ENCODE data around the gene HOXA4. TPM values are rescaled to one million over a fixed set of nuclear protein-coding genes. Genes with fewer than 3 reads are reported as not detected.

Gene HOXA4
- total RNA-seq, 1 experiment from 2014 or later, result 2.3 TPM

GRCh38 chr7:27147199-27148030 is 16.9 kb upstream of the HOXA4 start, which contains the start of gene HOXA6:
HOXA6 (minus strand) TSS chr7:27147774; CDS start chr7:27147749, 25 bp downstream.
- ATAC-seq, result peak; percentile 1; the same call in 1 of the 2 replicates
- Histone ChIP-seq H3K4me1 (ENCODE audit: insufficient read depth, low read length) (peaks cover 21% of the 10 kb centered on the region), H3K27ac (ENCODE audit: low read length) (peak within 1 kb of the TSS; percentile 84)

GRCh38 chr7:27146491-27147198 is 16.1 kb upstream of the HOXA4 start:
- Histone ChIP-seq H3K9me2 (replicated peaks; ENCODE audit: low read length) (no peaks in the 10 kb centered on the region), H3K4me2 (ENCODE audit: low read length) (peak overlapping the region; percentile 92), H3K79me2 (ENCODE audit: low read length) (peaks cover 56% of the 10 kb centered on the region), H3K27me3 (ENCODE audit: low read length) (no peaks in the 10 kb centered on the region), H4K20me1 (ENCODE audit: low read length) (no peaks in the 10 kb centered on the region), H3K9me3 (ENCODE audit: low read length) (no peaks in the 10 kb centered on the region), H3K27ac (ENCODE audit: low read length) (no peak overlapping the region), H2AFZ (ENCODE audit: low read length) (no peak overlapping the region), H3F3A (ENCODE audit: low read length, unreplicated experiment) (no peaks in the 10 kb centered on the region), H3K4me1 (ENCODE audit: insufficient read depth, low read length) (peaks cover 21% of the 10 kb centered on the region), H3K9ac (ENCODE audit: low read length) (no peak overlapping the region), H3K36me3 (ENCODE audit: low read depth, low read length) (peaks cover 13% of the 10 kb centered on the region; the same call in 1 of the 2 replicates), H3K4me3 (ENCODE audit: low read length) (no peak overlapping the region)
- no TSS peak for BruUV-seq (replicated peaks)
- intact Hi-C loops (cut with micrococcal nuclease), result no loop called here
- TF ChIP-seq EZH2phosphoT487 (IDR thresholded peaks at IDR 0.05; ENCODE audit: borderline replicate concordance, low read length) (no peak), EZH2 (IDR thresholded peaks at IDR 0.05; ENCODE audit: low read length, unreplicated experiment) (no peak)
- TF ChIP-seq, protein P1, sequence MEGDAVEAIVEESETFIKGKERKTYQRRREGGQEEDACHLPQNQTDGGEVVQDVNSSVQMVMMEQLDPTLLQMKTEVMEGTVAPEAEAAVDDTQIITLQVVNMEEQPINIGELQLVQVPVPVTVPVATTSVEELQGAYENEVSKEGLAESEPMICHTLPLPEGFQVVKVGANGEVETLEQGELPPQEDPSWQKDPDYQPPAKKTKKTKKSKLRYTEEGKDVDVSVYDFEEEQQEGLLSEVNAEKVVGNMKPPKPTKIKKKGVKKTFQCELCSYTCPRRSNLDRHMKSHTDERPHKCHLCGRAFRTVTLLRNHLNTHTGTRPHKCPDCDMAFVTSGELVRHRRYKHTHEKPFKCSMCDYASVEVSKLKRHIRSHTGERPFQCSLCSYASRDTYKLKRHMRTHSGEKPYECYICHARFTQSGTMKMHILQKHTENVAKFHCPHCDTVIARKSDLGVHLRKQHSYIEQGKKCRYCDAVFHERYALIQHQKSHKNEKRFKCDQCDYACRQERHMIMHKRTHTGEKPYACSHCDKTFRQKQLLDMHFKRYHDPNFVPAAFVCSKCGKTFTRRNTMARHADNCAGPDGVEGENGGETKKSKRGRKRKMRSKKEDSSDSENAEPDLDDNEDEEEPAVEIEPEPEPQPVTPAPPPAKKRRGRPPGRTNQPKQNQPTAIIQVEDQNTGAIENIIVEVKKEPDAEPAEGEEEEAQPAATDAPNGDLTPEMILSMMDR (conservative IDR thresholded peaks at IDR 0.05; ENCODE audit: low read depth, low read length), result no peak
- POLR2A ChIA-PET (ENCODE audit: unreplicated experiment), result no interaction called here
- CTCF ChIA-PET, result no interaction called here
- no peak for ATAC-seq
- no peak for DNase-seq

More at GRCh38 chr7:27147199-27148030, 16.9 kb upstream of the HOXA4 start, which contains the start of gene HOXA6:
- Histone ChIP-seq H3K9ac (ENCODE audit: low read length) (peak within 1 kb of the TSS; percentile 73), H3K9me3 (ENCODE audit: low read length) (no peaks in the 10 kb centered on the region), H3K9me2 (replicated peaks; ENCODE audit: low read length) (no peaks in the 10 kb centered on the region), H2AFZ (ENCODE audit: low read length) (peak within 1 kb of the TSS; percentile 73), H3F3A (ENCODE audit: low read length, unreplicated experiment) (no peaks in the 10 kb centered on the region), H4K20me1 (ENCODE audit: low read length) (no peaks in the 10 kb centered on the region), H3K4me3 (ENCODE audit: low read length) (peak within 1 kb of the TSS; percentile 78), H3K36me3 (ENCODE audit: low read depth, low read length) (peaks cover 13% of the 10 kb centered on the region; the same call in 1 of the 2 replicates), H3K4me2 (ENCODE audit: low read length) (peak within 1 kb of the TSS; percentile 92), H3K79me2 (ENCODE audit: low read length) (peaks cover 63% of the 10 kb centered on the region), H3K27me3 (ENCODE audit: low read length) (no peaks in the 10 kb centered on the region)
- peak; percentile 74 for DNase-seq
- BruUV-seq (replicated peaks), result no TSS peak
- ChIA-PET CTCF (no interaction called here), POLR2A (ENCODE audit: unreplicated experiment) (interaction anchor here (0.6 to 1.1 kb wide), 4 partner anchors 22 to 772 kb away, joined by 3 to 5 read pairs (median 4); no protein-coding TSS in a partner anchor)
- intact Hi-C loops (cut with micrococcal nuclease), result loop anchor here (2.0 kb wide), 1 partner anchor 17 kb away; the partner anchor contains the start of gene HOXA9
- TF ChIP-seq, protein P1 (conservative IDR thresholded peaks at IDR 0.05; ENCODE audit: low read depth, low read length), result no peak
- TF ChIP-seq EZH2 (IDR thresholded peaks at IDR 0.05; ENCODE audit: low read length, unreplicated experiment) (no peak), EZH2phosphoT487 (IDR thresholded peaks at IDR 0.05; ENCODE audit: borderline replicate concordance, low read length) (no peak)
